IPS-15b (cell line): Measurements from ENCODE around the gene ZNF322.

Source experiments
- H3K27me3 ChIP-seq: one replicate; pipeline ENCODE4 v1.6.1; 2013; ENCODE audit warnings: low read length; ENCODE audit not compliant: control insufficient read depth, insufficient read depth
- H3K36me3 ChIP-seq: one replicate; pipeline ENCODE4 v1.6.1; 2013; ENCODE audit warnings: low read length; ENCODE audit not compliant: control insufficient read depth, insufficient read depth
- H3K4me1 ChIP-seq: one replicate; pipeline ENCODE4 v1.6.1; 2013; ENCODE audit warnings: mild to moderate bottlenecking, low read length; ENCODE audit not compliant: control insufficient read depth, insufficient read depth
- H3K4me3 ChIP-seq: one replicate; pipeline ENCODE4 v1.5.1; 2013; ENCODE audit warnings: low read depth, low read length
- H3K9ac ChIP-seq: one replicate; pipeline ENCODE4 v1.6.1; 2013; ENCODE audit warnings: low read depth, mild to moderate bottlenecking, low read length
- H3K9me3 ChIP-seq: one replicate; pipeline ENCODE4 v1.6.1; 2013; ENCODE audit warnings: mild to moderate bottlenecking, low read length; ENCODE audit not compliant: control insufficient read depth, insufficient read depth

ZNF322 gene

GRCh38 chr6:26657256-26657655, 2.3 kb downstream of the ZNF322 start:
- no peak overlapping the region for H3K9ac ChIP-seq
- no peaks in the 10 kb centered on the region for H3K9me3 ChIP-seq
- H3K27me3 ChIP-seq, result peaks cover 7% of the 10 kb centered on the region
- no peaks in the 10 kb centered on the region for H3K36me3 ChIP-seq
- no peak overlapping the region for H3K4me3 ChIP-seq
- H3K4me1 ChIP-seq, result no peaks in the 10 kb centered on the region

DNA sequence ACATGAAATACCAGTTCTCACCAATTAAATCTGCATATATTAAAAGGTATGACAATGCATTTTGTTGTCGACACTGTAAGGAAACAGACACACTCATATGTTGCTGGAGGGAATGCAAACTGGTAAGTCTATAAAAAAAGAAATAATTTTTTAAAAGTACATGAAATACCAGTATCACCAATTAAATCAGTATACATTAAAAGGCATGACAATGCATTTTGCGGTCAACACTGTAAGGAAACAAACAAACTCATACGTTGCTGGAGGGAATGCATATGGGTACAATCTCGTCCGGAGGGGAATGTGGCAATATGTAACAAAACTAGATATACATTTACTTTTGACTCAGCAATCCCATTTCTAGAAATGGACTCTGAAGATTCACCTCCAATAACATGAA, 6.5 kb downstream of the ZNF322 start:
- H3K4me1 ChIP-seq, result no peaks in the 10 kb centered on the region
- H3K27me3 ChIP-seq, result no peaks in the 10 kb centered on the region
- no peaks in the 10 kb centered on the region for H3K36me3 ChIP-seq
- H3K4me3 ChIP-seq, result no peak overlapping the region
- H3K9ac ChIP-seq, result no peak overlapping the region
- no peaks in the 10 kb centered on the region for H3K9me3 ChIP-seq

GRCh38 chr6:26651133-26651781, 8.3 kb downstream of the ZNF322 start:
- no peaks in the 10 kb centered on the region for H3K27me3 ChIP-seq
- no peaks in the 10 kb centered on the region for H3K4me1 ChIP-seq
- H3K9me3 ChIP-seq, result no peaks in the 10 kb centered on the region
- H3K36me3 ChIP-seq, result no peaks in the 10 kb centered on the region
- H3K9ac ChIP-seq, result no peak overlapping the region
- H3K4me3 ChIP-seq, result no peak overlapping the region

- H3K36me3 ChIP-seq, result peaks cover 4% of the 10 kb centered on the region
- H3K27me3 ChIP-seq, result no peaks in the 10 kb centered on the region
Observed at GRCh38 chr6:26646074-26646473, 13.5 kb downstream of the ZNF322 start.

GRCh38 chr6:26640806-26641205, 18.7 kb downstream of the ZNF322 start:
- Histone ChIP-seq H3K36me3 (peaks cover 4% of the 10 kb centered on the region), H3K27me3 (no peaks in the 10 kb centered on the region), H3K4me1 (no peaks in the 10 kb centered on the region), H3K9me3 (no peaks in the 10 kb centered on the region), H3K4me3 (no peak overlapping the region), H3K9ac (no peak overlapping the region)

More at GRCh38 chr6:26646074-26646473, 13.5 kb downstream of the ZNF322 start:
- H3K9ac ChIP-seq, result no peak overlapping the region
- H3K4me3 ChIP-seq, result no peak overlapping the region
- H3K9me3 ChIP-seq, result no peaks in the 10 kb centered on the region
- H3K4me1 ChIP-seq, result no peaks in the 10 kb centered on the region

- Histone ChIP-seq H3K9me3 (no peaks in the 10 kb centered on the region), H3K9ac (no peak overlapping the region), H3K4me3 (no peak overlapping the region), H3K36me3 (no peaks in the 10 kb centered on the region), H3K27me3 (no peaks in the 10 kb centered on the region), H3K4me1 (no peaks in the 10 kb centered on the region)
Observed at GRCh38 chr6:26629359-26629758, 30.2 kb downstream of the ZNF322 start.

DNA sequence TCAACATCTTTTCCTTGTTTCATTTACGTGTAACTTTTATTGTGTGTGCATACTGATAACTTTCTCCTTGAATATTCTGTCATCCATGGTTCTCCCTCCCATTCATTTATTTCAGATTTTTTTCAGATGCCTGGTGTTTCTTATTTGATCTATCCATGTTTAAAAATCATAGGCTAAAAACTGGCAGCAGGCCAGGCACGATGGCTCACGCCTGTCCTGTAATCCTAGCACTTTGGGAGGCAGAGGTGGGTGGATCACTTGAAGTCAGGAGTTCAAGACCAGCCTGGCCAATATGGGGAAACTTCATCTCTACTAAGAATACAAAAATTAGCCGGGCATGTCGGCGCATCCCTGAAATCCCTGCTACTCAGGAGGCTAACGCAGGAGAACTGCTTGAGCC, 31.7 kb downstream of the ZNF322 start:
- Histone ChIP-seq H3K4me1 (no peaks in the 10 kb centered on the region), H3K9ac (no peak overlapping the region), H3K4me3 (no peak overlapping the region), H3K36me3 (no peaks in the 10 kb centered on the region), H3K9me3 (no peaks in the 10 kb centered on the region), H3K27me3 (no peaks in the 10 kb centered on the region)

DNA sequence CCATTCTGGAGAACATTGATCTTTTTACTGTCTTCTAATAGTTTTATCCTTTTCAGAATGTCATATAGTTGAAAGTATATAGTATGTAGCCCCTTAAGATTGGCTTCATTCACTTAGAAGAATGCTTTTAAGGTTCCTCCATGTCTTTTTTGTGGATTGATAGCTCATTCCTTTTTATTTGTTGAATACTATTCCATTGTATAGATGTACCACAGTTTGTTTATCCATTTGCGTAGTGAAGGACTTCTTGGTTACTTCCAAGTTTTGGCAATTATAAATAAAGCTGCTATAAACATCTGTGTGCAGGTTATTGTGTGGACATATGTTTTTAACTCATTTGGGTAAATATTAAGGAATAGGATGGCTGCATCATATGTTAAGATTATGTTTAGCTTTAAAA, 35.0 kb downstream of the ZNF322 start:
- Histone ChIP-seq H3K4me3 (no peak overlapping the region), H3K9me3 (no peaks in the 10 kb centered on the region), H3K4me1 (no peaks in the 10 kb centered on the region), H3K27me3 (no peaks in the 10 kb centered on the region), H3K9ac (no peak overlapping the region), H3K36me3 (no peaks in the 10 kb centered on the region)

- H3K36me3 ChIP-seq, result no peaks in the 10 kb centered on the region
- no peaks in the 10 kb centered on the region for H3K9me3 ChIP-seq
- H3K4me1 ChIP-seq, result no peaks in the 10 kb centered on the region
- no peak overlapping the region for H3K9ac ChIP-seq
- H3K4me3 ChIP-seq, result no peak overlapping the region
- no peaks in the 10 kb centered on the region for H3K27me3 ChIP-seq
Observed at GRCh38 chr6:26623339-26623859, 36.1 kb downstream of the ZNF322 start.

DNA sequence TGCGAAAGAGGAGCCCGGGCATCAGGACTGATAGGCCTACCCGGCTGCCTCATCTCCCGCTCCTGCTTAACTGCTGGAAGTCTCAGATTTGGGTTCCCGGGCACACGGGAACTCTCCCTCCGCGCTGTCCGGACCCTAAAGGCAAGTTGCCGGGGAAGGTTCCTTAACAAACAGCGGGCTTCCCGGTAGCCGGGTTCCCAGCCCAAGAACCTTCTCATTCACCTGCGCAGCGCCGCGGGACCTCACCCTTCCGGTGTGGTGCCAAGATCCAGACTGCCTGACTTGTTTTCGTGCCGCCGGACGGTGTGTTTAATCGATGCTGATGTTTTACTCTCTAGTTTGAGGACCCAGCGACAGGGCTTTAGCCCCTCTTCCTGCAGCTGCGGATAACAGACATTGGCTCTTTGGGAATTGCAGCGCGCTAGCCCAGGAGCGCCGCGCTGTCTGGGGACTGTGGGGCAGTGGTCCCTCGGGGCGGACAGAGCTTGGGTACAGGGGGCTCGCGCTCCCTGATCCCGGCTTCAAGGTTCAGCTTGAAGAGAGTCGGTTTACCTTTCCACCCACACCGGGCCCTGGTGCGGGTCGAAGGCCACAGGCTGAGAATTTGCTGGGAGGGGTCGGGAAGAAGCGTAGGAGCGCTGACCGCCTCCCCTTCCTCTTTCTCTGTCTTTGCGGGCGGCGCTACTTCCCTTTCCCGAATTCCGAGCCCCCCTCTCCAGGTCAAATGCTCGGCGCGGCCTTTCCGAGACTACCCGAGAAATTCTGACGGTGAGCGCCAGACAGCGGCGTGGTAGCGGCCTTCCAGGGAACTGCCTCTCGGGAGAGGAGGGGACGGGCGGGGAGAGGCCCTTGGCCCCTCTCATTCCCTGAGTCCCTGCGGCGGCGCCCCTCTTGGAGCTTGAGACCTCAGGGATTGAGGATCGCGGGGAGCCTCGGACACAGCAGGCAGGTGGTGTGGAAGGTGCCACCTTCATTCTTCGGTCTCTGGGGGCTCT, 45.6 kb downstream of the ZNF322 start:
- Histone ChIP-seq H3K9ac (no peak overlapping the region), H3K4me3 (peak overlapping the region; percentile 79), H3K4me1 (no peaks in the 10 kb centered on the region), H3K9me3 (no peaks in the 10 kb centered on the region), H3K36me3 (no peaks in the 10 kb centered on the region), H3K27me3 (peaks cover 61% of the 10 kb centered on the region)

- Histone ChIP-seq H3K4me3 (peak overlapping the region; percentile 79), H3K4me1 (no peaks in the 10 kb centered on the region), H3K27me3 (peaks cover 65% of the 10 kb centered on the region), H3K36me3 (no peaks in the 10 kb centered on the region), H3K9ac (no peak overlapping the region), H3K9me3 (no peaks in the 10 kb centered on the region)
Observed at GRCh38 chr6:26613201-26613600, 46.3 kb downstream of the ZNF322 start.
